HG02870 (cell line): Measurements from ENCODE around the gene NAT16.
"Not testable (repeated sequence)": the region's sequence is repeated elsewhere in the genome, so short reads cannot be mapped to it uniquely, and the experiment has no call there.

Experiments
- ATAC-seq: cut with Tn5 transposase; IDR thresholded peaks from one replicate; pipeline ENCODE4 v1.9.1; 2021; ENCODE audit warnings: mild to moderate bottlenecking, moderate library complexity; ENCODE audit not compliant: unreplicated experiment

Gene NAT16

GRCh38 chr7:101129603-101130117 lies 50.4 kb downstream of the NAT16 start:
- ATAC-seq = no peak

- no peak for ATAC-seq
Measured at GRCh38 chr7:101128040-101128834, 51.9 kb downstream of the NAT16 start.

DNA sequence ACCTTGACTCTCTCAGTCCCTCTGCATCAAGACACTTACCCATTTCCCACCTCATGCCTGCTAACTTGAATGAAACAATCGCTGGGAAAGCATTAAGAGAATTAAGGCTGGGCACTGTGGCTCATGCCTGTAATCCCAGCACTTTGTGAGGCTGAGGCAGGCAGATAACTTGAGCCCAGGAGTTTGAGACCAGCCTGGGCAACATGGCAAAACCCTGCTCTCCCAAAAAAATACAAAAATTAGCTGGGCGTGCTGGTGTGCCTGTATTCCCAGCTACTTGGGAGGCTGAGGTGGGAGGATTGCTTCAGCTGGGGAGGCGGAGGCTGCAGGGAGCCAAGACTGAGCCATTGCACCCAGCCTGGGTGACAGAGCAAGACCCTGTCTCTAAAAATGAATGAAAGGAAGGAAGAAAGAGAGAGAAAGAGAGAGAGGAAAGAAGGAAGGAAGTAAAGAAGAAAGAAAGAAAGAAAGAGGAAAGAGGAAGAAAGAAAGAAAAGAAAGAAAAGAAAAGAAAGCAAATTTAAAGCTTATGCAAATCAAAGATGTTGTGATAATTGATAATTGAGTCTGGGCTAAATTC lies 52.5 kb downstream of the NAT16 start:
- no peak for ATAC-seq

GRCh38 chr7:101126651-101127459 lies 53.2 kb downstream of the NAT16 start, which contains the start of gene SERPINE1:
SERPINE1 (plus strand) TSS chr7:101127104; CDS start chr7:101128394, 1,290 bp downstream.
- no peak for ATAC-seq

DNA sequence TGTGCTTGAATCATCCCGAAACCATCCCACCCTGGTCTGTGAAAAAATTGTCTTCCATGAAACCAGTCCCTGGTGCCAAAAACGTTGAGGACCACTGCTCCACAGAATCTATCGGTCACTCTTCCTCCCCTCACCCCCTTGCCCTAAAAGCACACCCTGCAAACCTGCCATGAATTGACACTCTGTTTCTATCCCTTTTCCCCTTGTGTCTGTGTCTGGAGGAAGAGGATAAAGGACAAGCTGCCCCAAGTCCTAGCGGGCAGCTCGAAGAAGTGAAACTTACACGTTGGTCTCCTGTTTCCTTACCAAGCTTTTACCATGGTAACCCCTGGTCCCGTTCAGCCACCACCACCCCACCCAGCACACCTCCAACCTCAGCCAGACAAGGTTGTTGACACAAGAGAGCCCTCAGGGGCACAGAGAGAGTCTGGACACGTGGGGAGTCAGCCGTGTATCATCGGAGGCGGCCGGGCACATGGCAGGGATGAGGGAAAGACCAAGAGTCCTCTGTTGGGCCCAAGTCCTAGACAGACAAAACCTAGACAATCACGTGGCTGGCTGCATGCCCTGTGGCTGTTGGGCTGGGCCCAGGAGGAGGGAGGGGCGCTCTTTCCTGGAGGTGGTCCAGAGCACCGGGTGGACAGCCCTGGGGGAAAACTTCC lies 54.0 kb downstream of the NAT16 start:
- ATAC-seq = no peak

DNA sequence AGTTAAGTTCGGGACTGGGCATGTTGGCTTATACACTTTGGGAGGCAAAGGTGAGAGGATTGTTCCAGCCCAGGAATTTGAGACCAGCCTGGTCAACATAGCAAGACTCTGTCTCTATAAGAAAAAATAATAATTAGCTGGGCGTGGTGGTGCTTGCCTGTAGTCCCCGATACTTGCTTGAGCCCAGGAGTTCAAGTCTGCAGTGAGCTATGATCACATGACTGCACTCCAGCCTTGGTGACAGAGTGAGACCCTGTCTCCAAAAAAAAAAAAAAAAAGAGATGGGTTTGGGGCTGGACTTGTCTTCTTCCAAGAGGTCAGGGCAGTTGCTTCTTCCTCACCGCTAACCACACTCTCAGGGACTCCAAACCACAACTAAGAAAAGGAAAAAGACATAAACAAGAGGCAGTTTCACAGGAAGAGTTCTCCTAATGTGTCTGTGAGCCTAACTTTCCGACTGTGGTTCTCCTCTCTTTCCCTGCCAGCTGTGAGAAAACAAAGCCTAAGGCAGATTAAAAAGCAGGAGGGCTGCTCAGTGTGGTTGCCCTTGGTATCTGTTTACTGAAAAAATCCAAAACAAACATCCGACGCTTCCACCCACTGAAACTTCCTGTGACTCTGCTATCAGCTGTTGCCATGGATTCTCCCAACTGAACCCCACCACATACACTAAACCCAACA lies 55.6 kb downstream of the NAT16 start:
- no peak for ATAC-seq

GRCh38 chr7:101123703-101124068 lies 56.4 kb downstream of the NAT16 start:
- ATAC-seq = no peak

- no peak for ATAC-seq
Measured at GRCh38 chr7:101122933-101123702, 57.0 kb downstream of the NAT16 start.

DNA sequence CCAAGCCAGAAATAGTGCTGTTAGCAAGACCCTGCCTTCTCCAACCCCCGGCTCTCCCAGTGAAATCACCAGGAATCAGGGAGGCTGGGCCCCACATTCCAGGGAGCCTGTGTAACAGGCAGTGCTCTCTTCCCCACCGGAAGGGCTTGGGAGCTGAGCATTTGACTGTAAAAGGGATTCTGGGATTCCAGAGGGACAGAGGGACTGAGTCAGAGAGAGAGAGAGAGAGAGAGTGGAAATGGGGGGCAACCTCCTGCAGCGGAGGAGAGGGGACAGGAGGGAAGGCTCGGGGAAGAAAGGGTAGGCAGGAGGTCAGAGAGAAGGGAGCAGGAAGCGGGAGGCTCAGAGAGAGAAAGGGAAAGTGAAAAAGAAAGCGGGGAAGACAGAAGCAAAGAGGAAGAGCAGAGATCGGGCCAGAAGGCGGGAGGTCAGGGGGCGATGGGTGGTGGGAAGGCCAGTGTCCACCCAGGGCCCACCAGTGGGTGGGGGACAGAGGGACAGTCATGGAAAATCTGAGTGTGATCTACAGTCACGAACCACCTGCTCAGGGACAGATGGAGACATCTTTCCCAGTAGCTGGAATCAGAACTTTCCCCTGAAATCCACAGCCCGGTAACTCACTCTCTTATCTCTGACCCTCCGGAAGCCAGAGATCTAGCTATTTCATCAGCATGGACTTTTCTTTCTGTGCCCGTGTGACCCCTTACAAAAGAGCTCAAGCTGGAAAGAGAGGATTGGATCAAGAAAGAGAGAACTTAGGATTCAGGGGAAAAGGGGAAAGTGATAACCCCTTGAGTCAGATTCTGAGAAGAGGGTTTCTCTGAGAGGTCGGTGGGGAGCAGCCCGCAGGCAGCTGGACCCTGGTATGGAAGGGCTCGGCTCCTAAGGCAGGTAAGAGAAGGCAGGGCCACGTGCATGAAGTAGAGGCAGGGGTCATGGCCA lies 57.8 kb downstream of the NAT16 start:
- no peak for ATAC-seq

- ATAC-seq = not testable (repeated sequence)
Measured at GRCh38 chr7:101121631-101121990, 58.5 kb downstream of the NAT16 start.
